Brain microvascular endothelial cell (primary cell): ENCODE data around the gene TSPAN11.

ENCODE experiments used
- DNase-seq: peaks from one replicate; pipeline ENCODE4 v3.0.0-alpha.2; 2020
- H3K27ac ChIP-seq: fragments of 250-450 bp; sonication (Bioruptor Pico); 2 replicates; pipeline ENCODE4 v1.5.1; 2020; ENCODE audit warnings: mild to moderate bottlenecking, moderate library complexity
- H3K27me3 ChIP-seq: fragments of 250-450 bp; sonication (Bioruptor Pico); replicated peaks from 2 replicates; pipeline ENCODE4 v1.5.1; 2020; ENCODE audit warnings: mild to moderate bottlenecking
- H3K36me3 ChIP-seq: fragments of 250-450 bp; sonication (Bioruptor Pico); replicated peaks from 2 replicates; pipeline ENCODE4 v1.5.1; 2020; ENCODE audit warnings: mild to moderate bottlenecking
- H3K4me3 ChIP-seq: 2 replicates; pipeline ENCODE4 v1.5.1; 2011; ENCODE audit warnings: low read depth, mild to moderate bottlenecking, control low read depth, low read length, moderate library complexity
- CTCF ChIP-seq: IDR thresholded peaks from 2 replicates; pipeline ENCODE4 v1.5.1; 2011; ENCODE audit warnings: low read depth, mild to moderate bottlenecking, moderate library complexity, low read length, control low read depth, inconsistent platforms; ENCODE audit errors: missing control alignments
- in situ Hi-C: cut with HindIII; loops from 2 replicates; pipeline ENCODE4 v1.10.0; 2017; ENCODE audit warnings: low sequenced_read_pairs, low pct_ligation_motif_present

TSPAN11 gene

GRCh38 chr12:30908076-30908721, 18.3 kb upstream of the TSPAN11 start:
- H3K27me3 ChIP-seq: no peaks in the 10 kb centered on the region
- TF ChIP-seq CTCF: no peak
- no peak for DNase-seq
- in situ Hi-C loops: no loop called here
- no peak overlapping the region for H3K27ac ChIP-seq
- no peaks in the 10 kb centered on the region for H3K36me3 ChIP-seq
- H3K4me3 ChIP-seq: no peak overlapping the region

- no peak overlapping the region for H3K27ac ChIP-seq
- no peak for TF ChIP-seq CTCF
- no peak for DNase-seq
These were observed 17.7 kb upstream of the TSPAN11 start for GRCh38 chr12:30908722-30909348.

GRCh38 chr12:30909349-30910037, 17.1 kb upstream of the TSPAN11 start:
- Histone ChIP-seq H3K4me3 (no peak overlapping the region), H3K27ac (no peak overlapping the region), H3K27me3 (no peaks in the 10 kb centered on the region), H3K36me3 (no peaks in the 10 kb centered on the region)
- no peak for DNase-seq
- in situ Hi-C loops: no loop called here
- TF ChIP-seq CTCF: no peak

More at GRCh38 chr12:30908722-30909348, 17.7 kb upstream of the TSPAN11 start:
- in situ Hi-C loops: no loop called here
- H3K36me3 ChIP-seq: no peaks in the 10 kb centered on the region
- H3K27me3 ChIP-seq: no peaks in the 10 kb centered on the region
- no peak overlapping the region for H3K4me3 ChIP-seq

- no peak for TF ChIP-seq CTCF
- H3K36me3 ChIP-seq: no peaks in the 10 kb centered on the region
- no peak overlapping the region for H3K27ac ChIP-seq
- in situ Hi-C loops: no loop called here
- no peak overlapping the region for H3K4me3 ChIP-seq
- H3K27me3 ChIP-seq: no peaks in the 10 kb centered on the region
- DNase-seq: no peak
These were observed 16.6 kb upstream of the TSPAN11 start for GRCh38 chr12:30910038-30910350.

- in situ Hi-C loops: no loop called here
- H3K27ac ChIP-seq: no peak overlapping the region
- no peak for DNase-seq
- no peaks in the 10 kb centered on the region for H3K27me3 ChIP-seq
- no peak for TF ChIP-seq CTCF
- no peaks in the 10 kb centered on the region for H3K36me3 ChIP-seq
- H3K4me3 ChIP-seq: no peak overlapping the region
These were observed 15.3 kb upstream of the TSPAN11 start for GRCh38 chr12:30911207-30911606.
